HG03064 (cell line): ENCODE data around the gene LRIT2.

Source experiments
- ATAC-seq: cut with Tn5 transposase; IDR thresholded peaks from one replicate; pipeline ENCODE4 v1.9.1; 2021; ENCODE audit warnings: low read depth; ENCODE audit not compliant: unreplicated experiment

LRIT2 gene

GRCh38 chr10:84225427-84226173 lies at the start of gene LRIT2:
TSS of gene LRIT2 (minus strand) at chr10:84225544. CDS start at chr10:84225520, 24 bp downstream.
- no peak for ATAC-seq

GRCh38 chr10:84270708-84271107 lies 45.4 kb upstream of the LRIT2 start:
- ATAC-seq, result no peak

DNA sequence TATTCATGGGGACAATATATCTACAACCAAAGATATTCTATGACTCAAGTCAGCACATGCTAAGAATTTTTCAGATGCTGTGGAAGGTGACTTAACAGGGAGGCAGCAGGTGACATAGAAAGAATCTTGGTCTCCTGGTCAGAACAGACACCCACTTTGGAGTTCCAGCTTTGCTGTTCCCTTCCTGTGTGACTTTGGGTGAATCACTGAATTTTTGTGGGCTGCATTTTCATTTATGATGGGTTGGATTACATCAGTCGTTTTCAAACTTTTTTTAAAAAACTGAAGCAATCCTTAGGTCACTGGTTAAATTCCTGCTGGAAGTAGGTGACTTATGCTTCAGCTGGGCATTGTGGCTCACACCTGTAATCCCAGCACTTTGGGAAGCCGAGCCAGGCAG lies 44.4 kb upstream of the LRIT2 start:
- no peak for ATAC-seq

- no peak for ATAC-seq
These were observed 43.8 kb upstream of the LRIT2 start for GRCh38 chr10:84269162-84269561.

GRCh38 chr10:84267503-84268126 lies 42.3 kb upstream of the LRIT2 start:
- ATAC-seq, result no peak

- ATAC-seq, result no peak
These were observed 40.1 kb upstream of the LRIT2 start for GRCh38 chr10:84265418-84265817.

- ATAC-seq, result peak; percentile 96
These were observed 39.3 kb upstream of the LRIT2 start for GRCh38 chr10:84264611-84265141.

DNA sequence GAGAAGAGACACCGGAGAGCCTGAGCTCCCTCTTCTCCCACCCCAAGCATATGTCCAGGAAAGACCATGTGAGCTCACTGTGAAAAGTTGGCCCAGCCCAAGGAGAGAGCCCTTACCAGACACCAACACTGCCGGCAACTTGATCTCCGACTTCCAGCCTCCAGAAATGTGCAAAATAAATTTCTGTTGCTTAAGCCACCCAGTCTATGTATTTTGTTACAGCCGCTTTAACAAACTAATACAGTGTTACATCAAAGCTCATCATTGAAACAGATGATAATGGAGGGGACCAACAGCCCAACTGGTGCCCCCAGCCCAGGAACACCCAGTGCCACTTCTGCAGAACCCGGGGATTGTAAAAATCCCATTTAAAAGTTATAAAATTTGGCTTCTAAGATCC lies 38.4 kb upstream of the LRIT2 start:
- no peak for ATAC-seq

DNA sequence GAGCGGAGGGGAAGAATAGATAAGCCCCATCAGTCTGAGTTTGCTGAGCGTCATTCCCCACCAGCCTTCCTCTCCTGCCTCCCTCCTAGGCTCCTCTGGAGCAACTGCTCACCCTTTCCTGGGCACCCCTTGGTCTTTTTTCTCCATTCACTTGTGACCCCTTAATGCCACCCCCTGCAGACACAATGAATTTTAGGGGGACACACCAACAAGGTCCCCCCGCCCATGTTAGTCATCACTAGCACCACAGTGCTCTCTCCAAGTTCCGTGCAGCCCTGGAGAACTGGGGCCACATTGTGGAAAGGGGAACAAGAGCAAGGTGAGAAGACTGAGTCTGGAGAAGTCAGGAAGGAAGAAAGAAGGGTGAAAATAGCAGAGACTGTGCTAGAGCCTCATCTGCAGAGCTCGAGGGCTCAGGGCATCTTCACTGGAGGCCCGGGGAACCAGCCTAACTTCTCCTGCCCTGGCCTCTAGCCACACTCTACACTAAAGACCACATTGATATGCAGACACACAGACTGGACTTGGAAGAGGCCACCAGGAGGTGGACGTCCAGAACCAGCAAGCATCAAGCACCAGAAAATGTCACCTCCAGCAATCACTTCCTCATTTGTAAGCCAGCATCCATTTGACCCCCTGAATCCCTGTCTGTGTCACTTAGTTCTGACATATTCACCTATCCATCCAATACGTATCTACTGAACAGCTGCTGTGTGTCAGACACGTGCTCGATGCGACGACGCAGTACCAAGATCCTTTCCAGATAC lies 37.0 kb upstream of the LRIT2 start:
- ATAC-seq, result no peak

DNA sequence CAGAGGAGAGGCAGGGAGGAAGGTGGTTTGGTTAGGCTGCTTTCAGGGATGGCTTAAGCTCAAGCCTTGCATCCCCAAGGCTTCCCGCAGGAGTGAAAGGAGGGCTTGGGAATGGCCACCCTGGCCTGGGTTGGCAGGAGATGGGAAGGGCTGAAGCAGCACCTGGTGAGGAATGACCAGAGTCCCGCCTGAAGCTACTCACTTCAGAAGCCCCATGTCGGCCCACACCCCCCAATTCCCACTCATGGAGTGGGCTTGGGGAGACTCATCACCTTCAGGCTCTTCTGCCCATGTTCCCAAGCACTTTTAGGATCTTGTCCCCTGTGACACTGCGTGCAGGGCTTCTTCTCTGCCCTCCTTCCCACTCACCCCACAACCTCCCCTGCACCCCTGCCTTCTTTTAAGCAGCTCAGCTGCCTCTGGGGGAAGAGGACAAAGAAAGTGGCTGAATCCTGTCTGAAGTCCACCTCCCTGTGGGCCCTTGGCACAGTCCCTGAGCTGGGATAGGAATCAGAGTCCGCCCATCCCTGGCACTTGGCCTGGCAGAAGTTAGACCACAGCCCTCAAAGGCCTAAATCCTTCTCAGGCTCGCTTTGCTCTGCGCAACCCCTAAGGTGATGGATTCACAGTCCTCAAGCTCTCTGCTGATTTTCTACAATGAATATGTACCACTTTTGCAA lies 36.0 kb upstream of the LRIT2 start:
- ATAC-seq, result no peak

- no peak for ATAC-seq
These were observed 32.8 kb upstream of the LRIT2 start for GRCh38 chr10:84258034-84258695.

DNA sequence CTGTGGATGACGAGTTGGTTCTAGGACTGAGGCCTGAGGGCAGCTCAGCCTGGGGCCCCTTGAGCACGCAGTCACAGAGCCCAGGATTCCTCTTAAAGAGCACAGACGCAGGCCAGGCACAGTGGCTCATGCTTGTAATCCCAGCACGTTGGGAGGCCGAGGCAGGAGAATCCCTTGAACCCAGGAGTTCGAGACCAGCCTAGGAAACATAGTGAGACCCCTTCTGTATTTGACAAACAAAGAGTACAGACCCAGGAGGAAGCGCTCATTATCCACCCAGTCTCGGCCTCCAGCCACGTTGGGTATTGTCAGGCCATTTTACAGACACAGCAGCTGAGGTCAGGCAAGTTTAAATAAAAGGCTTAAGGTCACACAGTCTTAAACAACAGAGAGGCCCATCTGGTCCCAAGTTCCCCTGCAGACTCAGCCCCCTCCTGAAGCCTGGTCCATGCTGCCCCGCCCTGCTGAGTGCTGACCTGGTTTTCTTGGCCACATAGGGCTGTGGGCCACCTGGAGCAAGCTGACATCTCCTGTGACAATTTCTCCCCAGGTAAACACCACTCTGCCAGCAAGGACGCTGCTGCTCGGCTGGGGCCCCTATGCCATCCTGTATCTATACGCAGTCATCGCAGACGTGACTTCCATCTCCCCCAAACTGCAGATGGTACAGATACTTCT lies 32.1 kb upstream of the LRIT2 start:
- no peak for ATAC-seq

- ATAC-seq, result no peak
These were observed 31.4 kb upstream of the LRIT2 start for GRCh38 chr10:84256510-84257342.

DNA sequence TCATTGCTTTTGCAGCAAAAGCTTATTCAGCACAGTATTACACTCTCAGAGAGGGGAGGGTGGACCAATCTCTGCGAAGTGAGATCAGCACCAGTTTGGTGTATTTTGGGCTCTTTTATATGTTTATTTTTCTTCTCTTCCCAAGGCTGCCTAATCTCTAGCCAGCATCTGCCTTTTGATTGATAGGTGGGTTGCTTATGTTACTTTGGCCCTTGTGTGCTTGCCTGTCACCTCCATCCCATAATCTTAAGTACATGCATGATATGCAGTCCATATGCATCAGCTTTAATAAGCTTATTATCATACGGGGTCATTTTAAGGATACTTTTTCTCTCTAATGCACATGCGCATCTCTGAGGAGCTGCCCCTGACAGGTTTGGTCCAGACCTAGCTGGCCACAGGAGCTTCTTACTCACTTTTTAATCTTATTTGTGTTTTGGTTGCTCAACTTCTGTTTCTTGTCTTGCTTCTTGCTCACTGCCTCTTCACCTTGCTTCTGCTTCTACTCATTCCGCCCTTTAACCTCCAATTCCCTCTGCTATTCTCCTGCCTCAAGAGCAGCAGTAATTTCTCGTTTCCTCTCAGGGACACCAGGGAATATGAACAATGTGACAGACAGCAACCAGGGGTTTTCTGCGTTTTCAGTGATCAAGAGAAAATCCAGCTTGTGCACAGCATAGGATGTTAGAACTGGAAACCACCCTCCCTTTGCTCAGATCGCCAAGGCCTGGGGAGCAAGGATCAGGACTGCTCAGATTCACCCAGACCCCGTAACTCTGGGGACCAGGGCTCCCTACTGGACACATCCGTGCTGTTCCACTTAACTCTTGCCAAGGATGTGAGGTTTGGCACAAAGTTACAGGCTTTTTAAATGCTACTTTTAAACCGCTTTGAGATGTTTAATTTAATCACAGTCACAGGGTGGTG lies 29.5 kb upstream of the LRIT2 start:
- ATAC-seq, result no peak

GRCh38 chr10:84248794-84249193 lies 23.4 kb upstream of the LRIT2 start:
- ATAC-seq, result no peak

- no peak for ATAC-seq
These were observed 22.2 kb upstream of the LRIT2 start for GRCh38 chr10:84247496-84247895.

- ATAC-seq, result no peak
These were observed 19.4 kb upstream of the LRIT2 start, which contains the start of gene RGR for GRCh38 chr10:84244651-84245270. TSS of gene RGR (plus strand) at chr10:84245053. CDS start at chr10:84245091, 38 bp downstream.
